Adipocyte (in vitro differentiated cells): ENCODE measurements around the gene TBL1X.

Experiments used
- DNase-seq: peaks from one replicate; pipeline ENCODE4 v3.0.0-alpha.2; 2015; ENCODE audit warnings: low read depth
- H3K27me3 ChIP-seq: replicated peaks from 2 replicates; pipeline ENCODE4 v1.7.0; 2013; ENCODE audit warnings: mild to moderate bottlenecking, low read length, moderate library complexity; ENCODE audit not compliant: control insufficient read depth, insufficient read depth
- H3K36me3 ChIP-seq: 2 replicates; pipeline ENCODE4 v1.7.0; 2013; ENCODE audit warnings: low read length, mild to moderate bottlenecking, moderate library complexity; ENCODE audit not compliant: control insufficient read depth, insufficient read depth, severe bottlenecking
- H3K4me1 ChIP-seq: 2 replicates; pipeline ENCODE4 v1.7.0; 2013; ENCODE audit warnings: mild to moderate bottlenecking, low read length, moderate library complexity; ENCODE audit not compliant: control insufficient read depth, insufficient read depth
- H3K4me3 ChIP-seq: 2 replicates; pipeline ENCODE4 v1.7.0; 2013; ENCODE audit warnings: mild to moderate bottlenecking, low read length, moderate library complexity
- H3K9ac ChIP-seq: 2 replicates; pipeline ENCODE4 v1.7.0; 2013; ENCODE audit warnings: mild to moderate bottlenecking, low read length, moderate library complexity
- H3K9me3 ChIP-seq: 2 replicates; pipeline ENCODE4 v1.7.0; 2013; ENCODE audit warnings: mild to moderate bottlenecking, low read length, moderate library complexity; ENCODE audit not compliant: control insufficient read depth

The TBL1X gene

GRCh38 chrX:9687899-9688298, 223.0 kb downstream of the TBL1X start:
- DNase-seq, result no peak
- no peaks in the 10 kb centered on the region for H3K27me3 ChIP-seq

DNA sequence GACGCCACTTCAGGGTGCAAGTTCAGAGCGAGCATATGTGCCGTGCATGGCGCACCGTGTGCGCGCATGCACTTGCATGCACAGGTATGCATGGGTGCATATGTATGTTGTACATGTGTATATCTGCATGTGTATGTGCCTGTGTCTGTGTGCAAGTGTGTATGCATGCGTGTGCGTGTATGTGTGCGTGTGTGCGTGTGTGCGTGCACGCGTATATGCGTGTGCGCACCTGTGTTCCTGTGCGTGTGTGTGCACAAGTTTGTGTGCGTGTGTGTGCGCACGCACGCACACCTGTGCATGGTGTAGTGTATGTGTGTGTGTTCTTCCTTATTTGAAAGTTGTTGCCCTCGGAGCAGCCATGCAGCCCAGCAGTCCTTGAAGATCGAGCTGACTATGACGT, 224.0 kb downstream of the TBL1X start:
- Histone ChIP-seq H3K27me3 (peaks cover 1% of the 10 kb centered on the region), H3K9me3 (no peaks in the 10 kb centered on the region), H3K4me1 (no peaks in the 10 kb centered on the region), H3K36me3 (peaks cover 4% of the 10 kb centered on the region), H3K9ac (no peak overlapping the region), H3K4me3 (no peak overlapping the region)
- DNase-seq, result no peak

More at GRCh38 chrX:9687899-9688298, 223.0 kb downstream of the TBL1X start:
- no peaks in the 10 kb centered on the region for H3K36me3 ChIP-seq
- H3K9ac ChIP-seq, result no peak overlapping the region
- no peak overlapping the region for H3K4me3 ChIP-seq
- no peaks in the 10 kb centered on the region for H3K4me1 ChIP-seq
- no peaks in the 10 kb centered on the region for H3K9me3 ChIP-seq

DNA sequence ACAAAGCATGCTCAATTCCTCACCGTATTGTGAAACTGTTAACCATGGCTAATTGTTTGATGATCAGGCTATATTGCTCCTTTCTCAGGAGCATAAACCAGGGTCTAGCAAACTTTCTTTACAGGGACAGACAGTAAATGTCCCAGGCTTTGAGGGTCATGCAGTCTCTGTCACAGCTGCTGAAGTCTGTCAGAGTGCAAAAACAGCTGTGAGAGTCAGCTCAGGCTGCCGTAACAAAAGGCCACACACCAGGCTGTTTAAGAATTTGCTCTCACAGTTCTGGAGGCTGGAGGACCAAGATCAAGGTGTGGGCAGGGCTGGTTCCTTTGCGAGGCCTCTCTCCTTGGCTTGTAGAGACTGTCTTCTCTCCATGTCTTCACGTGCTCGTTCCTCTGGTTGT, 225.2 kb downstream of the TBL1X start:
- H3K4me3 ChIP-seq, result no peak overlapping the region
- H3K9ac ChIP-seq, result no peak overlapping the region
- no peaks in the 10 kb centered on the region for H3K9me3 ChIP-seq
- peaks cover 4% of the 10 kb centered on the region for H3K27me3 ChIP-seq
- DNase-seq, result no peak
- H3K36me3 ChIP-seq, result peaks cover 4% of the 10 kb centered on the region
- H3K4me1 ChIP-seq, result no peaks in the 10 kb centered on the region

DNA sequence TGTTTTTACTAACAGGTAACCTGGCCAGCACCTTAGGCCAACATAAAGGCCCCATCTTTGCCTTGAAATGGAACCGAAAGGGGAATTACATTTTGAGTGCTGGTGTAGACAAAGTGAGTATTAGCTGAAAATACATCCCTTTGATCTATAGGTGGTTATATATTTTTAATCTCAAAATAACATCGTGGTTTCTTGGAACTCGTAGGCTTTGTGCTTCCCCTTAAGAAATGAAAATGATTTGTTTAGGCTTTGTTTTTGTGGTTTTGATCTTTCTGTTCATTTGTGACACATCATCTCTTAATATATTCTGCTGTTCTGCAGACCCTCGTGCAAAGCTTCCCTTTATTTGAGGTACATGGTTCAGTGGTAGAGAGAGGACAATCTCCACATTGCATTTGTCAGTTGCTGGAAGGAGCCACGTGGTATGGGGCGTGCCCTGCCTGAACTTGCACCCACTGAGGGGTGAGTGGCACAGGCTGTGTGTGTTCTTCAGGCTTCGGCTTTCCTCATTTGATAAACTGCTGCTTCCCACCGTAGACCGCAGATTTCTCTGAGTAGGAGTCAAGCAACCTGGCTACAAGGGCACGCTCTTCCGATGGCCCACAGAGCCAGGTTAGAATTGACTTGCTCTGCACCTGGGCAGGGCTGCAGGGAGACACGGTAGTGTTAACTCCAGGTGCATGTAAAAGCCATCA, 228.6 kb downstream of the TBL1X start:
- Histone ChIP-seq H3K9ac (no peak overlapping the region), H3K9me3 (no peaks in the 10 kb centered on the region), H3K36me3 (peaks cover 4% of the 10 kb centered on the region), H3K27me3 (peaks cover 4% of the 10 kb centered on the region), H3K4me1 (no peaks in the 10 kb centered on the region), H3K4me3 (no peak overlapping the region)
- no peak for DNase-seq

DNA sequence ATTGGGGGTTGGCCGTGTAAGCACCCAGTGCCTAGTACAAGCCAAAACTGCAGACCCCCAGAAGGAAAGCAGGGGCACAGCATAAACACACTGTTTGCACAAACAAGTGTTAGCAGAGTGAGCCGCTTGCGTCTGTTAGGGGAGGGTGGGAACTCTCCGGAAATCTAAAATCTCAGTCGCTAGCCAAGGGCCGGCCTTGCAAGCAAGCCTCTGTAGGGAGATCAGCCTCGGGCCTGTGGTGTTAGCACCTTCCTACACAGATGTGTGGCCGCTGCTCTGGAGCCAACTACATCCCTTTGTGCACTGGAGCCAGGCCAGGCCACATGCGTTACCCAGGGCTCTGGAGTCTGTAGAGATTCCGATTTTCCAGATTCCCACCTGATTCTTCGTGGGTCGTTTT, 233.7 kb downstream of the TBL1X start:
- H3K9me3 ChIP-seq, result no peaks in the 10 kb centered on the region
- no peak for DNase-seq
- H3K36me3 ChIP-seq, result peaks cover 2% of the 10 kb centered on the region
- no peaks in the 10 kb centered on the region for H3K4me1 ChIP-seq
- H3K4me3 ChIP-seq, result no peak overlapping the region
- no peak overlapping the region for H3K9ac ChIP-seq
- H3K27me3 ChIP-seq, result peaks cover 8% of the 10 kb centered on the region

DNA sequence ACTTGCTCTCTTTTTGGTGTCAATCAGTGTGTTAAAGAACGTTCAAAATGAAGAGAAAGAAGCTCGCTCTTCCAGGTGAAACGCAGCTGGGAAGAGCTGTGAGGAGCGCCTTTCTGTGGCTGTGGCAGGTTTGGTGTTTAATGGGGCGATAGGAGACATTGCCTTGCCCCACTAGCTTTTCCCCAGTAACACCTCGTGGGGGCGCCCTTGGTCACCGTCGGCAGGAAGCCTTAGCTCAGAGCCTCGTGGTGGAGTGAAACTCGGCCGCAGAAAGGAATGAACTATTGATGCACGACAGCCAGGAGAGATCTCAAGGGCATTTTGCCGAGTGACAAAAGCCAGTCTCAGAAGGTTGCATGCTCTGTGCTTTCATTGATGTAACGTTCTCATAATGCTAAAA, 235.7 kb downstream of the TBL1X start:
- Histone ChIP-seq H3K36me3 (no peaks in the 10 kb centered on the region), H3K9ac (no peak overlapping the region), H3K27me3 (peaks cover 4% of the 10 kb centered on the region), H3K9me3 (peaks cover 6% of the 10 kb centered on the region), H3K4me1 (no peaks in the 10 kb centered on the region), H3K4me3 (no peak overlapping the region)
- no peak for DNase-seq

DNA sequence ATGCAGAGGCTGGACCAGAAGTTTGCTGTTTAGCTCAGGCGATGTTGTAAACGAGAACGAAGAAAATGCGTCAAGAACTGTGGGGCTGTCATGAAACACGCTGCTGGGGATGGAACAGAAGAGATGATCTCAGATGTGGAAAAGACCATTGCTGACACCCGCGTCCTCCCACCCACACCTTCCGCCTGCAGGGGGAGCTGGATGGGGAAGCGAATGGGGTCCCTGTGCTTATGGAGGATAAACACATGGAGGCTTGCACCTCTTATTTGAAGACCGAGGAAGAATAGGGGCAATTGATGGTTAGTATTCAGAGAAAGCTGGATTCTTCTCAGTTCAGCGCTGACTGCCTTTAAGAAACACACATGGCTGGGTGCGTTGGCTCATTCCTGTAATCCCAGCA, 236.9 kb downstream of the TBL1X start:
- no peak for DNase-seq
- Histone ChIP-seq H3K9me3 (peaks cover 6% of the 10 kb centered on the region), H3K36me3 (no peaks in the 10 kb centered on the region)

GRCh38 chrX:9703406-9703805, 238.5 kb downstream of the TBL1X start:
- Histone ChIP-seq H3K9ac (no peak overlapping the region), H3K27me3 (peaks cover 4% of the 10 kb centered on the region), H3K9me3 (peaks cover 6% of the 10 kb centered on the region)

More for the DNA sequence above, 236.9 kb downstream of the TBL1X start:
- no peak overlapping the region for H3K9ac ChIP-seq
- no peak overlapping the region for H3K4me3 ChIP-seq
- peaks cover 4% of the 10 kb centered on the region for H3K27me3 ChIP-seq
- H3K4me1 ChIP-seq, result no peaks in the 10 kb centered on the region

DNA sequence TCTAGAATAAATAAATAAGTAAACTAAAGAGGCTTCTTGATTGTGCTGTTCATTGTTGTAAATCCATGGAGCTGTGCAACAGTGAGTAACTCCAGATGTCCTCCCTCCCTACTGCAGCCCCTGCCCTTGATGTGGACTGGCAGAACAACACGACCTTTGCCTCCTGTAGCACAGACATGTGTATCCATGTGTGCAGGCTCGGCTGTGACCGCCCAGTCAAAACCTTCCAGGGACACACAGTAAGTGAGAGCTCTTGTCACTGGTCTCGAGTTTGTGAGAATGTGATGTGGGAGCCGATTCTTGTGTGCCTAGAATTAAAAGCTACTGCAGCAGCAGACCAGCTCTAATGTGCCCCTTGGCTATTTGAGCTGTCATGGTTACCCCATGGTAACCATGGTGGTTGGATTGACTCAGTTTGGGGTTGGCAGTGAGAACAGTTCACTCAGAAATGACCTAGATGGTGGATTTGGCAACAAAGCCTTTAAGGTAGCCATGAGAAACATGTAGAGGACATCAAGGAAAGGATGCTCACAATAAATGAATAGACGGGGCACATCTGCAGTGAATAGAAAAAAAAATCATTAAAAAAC, 240.1 kb downstream of the TBL1X start:
- Histone ChIP-seq H3K36me3 (no peaks in the 10 kb centered on the region), H3K4me3 (no peak overlapping the region), H3K27me3 (peaks cover 1% of the 10 kb centered on the region), H3K9me3 (peaks cover 6% of the 10 kb centered on the region), H3K9ac (no peak overlapping the region), H3K4me1 (no peaks in the 10 kb centered on the region)
- DNase-seq, result no peak

More at GRCh38 chrX:9703406-9703805, 238.5 kb downstream of the TBL1X start:
- Histone ChIP-seq H3K4me1 (no peaks in the 10 kb centered on the region), H3K4me3 (no peak overlapping the region), H3K36me3 (no peaks in the 10 kb centered on the region)
- DNase-seq, result no peak

DNA sequence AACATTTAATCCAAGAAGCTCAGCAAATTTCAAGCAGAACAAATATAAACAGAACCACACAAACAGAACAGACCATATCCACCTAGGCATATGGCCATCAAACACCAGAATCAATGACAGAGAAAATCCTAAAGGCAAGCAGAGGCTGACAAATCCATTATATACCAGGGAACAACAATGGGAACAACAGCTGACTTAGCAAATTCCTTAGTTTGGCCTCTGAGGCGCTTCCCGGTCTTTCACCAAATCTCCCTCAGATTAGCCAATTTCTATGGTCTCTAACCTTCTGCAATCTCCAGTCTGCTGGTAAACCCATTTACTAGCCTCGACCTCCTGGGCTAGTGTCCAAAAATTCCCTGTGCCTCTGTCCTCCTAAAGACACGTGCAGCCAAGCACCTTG, 241.6 kb downstream of the TBL1X start:
- peaks cover 6% of the 10 kb centered on the region for H3K9me3 ChIP-seq

DNA sequence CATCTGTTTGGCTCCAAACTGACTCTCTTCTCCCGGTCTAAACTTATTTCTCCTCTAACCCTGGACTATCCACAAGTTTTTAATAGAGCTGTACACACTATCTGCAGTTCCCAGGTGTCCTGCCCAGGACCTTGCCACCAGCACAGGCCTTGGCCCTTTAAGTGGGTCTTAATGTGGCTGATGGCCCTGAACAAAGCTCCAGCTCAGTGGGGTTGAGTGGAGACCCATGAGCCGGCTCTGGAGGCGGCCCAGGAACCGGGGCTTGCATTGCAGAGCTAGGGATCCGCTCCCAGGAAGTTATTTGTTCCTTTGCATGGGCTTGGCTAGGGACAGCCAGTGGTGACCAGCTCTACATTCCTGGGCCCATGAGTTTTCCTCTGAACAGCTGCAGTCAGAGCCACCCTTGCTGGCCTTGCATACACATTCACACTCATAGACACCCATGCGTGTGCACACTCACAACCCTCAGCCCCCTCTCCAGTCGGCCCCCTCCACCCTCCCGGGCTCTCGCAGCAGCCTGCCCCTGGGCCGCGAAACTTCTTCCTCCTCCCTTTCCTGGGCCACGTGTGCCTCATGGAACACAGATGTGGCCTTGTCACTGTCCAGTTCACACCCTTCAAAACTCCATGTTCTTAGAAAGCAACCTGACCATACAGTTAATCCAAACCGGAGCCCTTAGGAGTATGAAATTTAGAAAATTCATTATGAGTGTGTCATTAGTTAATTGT, 242.6 kb downstream of the TBL1X start:
- Histone ChIP-seq H3K9ac (no peak overlapping the region), H3K9me3 (peaks cover 6% of the 10 kb centered on the region), H3K36me3 (peaks cover 6% of the 10 kb centered on the region), H3K4me1 (no peaks in the 10 kb centered on the region), H3K4me3 (no peak overlapping the region), H3K27me3 (no peaks in the 10 kb centered on the region)
- no peak for DNase-seq

More for the DNA sequence above, 241.6 kb downstream of the TBL1X start:
- no peak for DNase-seq
- no peaks in the 10 kb centered on the region for H3K27me3 ChIP-seq
- H3K36me3 ChIP-seq, result no peaks in the 10 kb centered on the region
- H3K9ac ChIP-seq, result no peak overlapping the region
- H3K4me3 ChIP-seq, result no peak overlapping the region
- no peaks in the 10 kb centered on the region for H3K4me1 ChIP-seq
